Activated T-helper 1 cell treated with Interleukin-2 at 50 U/mL for 16 hours (primary cell): ENCODE data around the gene EBNA1BP2.
A peak's percentile ranks its signal among the peaks of the same experiment; 100 is the strongest.
"Not testable (repeated sequence)": the region's sequence is repeated elsewhere in the genome, so short reads cannot be mapped to it uniquely, and the experiment has no call there.

Experiments used
- DNase-seq: peaks from one replicate; pipeline ENCODE4 v3.0.0-alpha.2; 2020; ENCODE audit warnings: low read depth

The EBNA1BP2 gene, protein sequence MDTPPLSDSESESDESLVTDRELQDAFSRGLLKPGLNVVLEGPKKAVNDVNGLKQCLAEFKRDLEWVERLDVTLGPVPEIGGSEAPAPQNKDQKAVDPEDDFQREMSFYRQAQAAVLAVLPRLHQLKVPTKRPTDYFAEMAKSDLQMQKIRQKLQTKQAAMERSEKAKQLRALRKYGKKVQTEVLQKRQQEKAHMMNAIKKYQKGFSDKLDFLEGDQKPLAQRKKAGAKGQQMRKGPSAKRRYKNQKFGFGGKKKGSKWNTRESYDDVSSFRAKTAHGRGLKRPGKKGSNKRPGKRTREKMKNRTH

DNA sequence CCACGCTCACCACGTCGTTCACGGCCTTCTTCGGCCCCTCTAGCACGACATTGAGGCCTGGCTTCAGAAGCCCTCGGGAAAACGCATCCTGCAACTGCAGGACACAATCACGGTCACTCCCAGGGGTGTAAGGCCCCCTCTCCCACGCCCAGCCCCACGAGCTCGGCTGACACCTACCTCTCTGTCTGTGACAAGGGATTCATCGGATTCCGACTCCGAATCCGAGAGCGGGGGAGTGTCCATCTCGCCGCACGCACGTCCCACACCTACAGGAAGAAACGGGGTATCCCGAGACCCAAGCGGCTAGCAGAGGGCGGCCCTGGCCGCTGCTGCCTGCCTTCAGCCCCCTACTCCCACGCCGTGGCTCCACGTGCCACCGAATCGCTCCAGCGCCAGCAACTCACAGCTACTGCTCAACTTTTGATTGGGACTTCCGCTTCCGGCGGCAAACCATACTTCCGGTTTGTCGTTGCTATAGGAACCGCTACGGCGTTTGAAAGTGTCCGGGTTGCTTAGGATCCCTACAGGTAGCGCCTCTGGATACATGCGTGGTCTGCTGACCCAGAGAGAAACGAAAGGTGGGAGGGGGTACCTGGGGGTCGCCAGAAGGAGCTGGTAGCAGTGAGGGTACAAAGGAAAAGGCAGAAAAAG is at the start of gene EBNA1BP2, which contains the start of gene CFAP57:
EBNA1BP2 (minus strand) TSS at position 415 of the 651 bp plus-strand sequence; CDS start at position 243, 172 bp downstream.
CFAP57 (plus strand) TSS at position 455 of the 651 bp plus-strand sequence. CDS start 424 bp downstream, outside the sequence.
- peak; percentile 84 for DNase-seq

DNA sequence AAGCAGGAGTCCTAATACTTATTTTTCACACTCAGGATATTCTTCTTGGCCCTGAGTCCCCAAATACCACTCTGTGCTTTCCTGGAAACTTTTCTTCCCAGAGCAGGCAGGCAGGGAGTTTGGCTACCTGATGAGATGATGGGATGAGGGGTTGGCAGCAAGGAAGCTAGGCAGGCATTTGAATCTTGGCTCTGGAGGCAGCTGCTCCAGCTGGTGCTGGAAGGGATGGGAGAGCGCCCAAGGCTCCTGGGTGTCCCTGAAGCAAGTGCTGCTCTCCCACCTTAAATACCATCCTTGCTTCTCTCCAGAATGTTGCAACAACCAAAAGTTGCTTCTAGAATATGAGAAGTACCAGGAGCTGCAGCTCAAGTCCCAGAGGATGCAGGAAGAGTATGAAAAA is 49.7 kb upstream of the EBNA1BP2 start:
- no peak for DNase-seq

- no peak for DNase-seq
Measured at GRCh38 chr1:43220905-43221778, 49.1 kb upstream of the EBNA1BP2 start.

DNA sequence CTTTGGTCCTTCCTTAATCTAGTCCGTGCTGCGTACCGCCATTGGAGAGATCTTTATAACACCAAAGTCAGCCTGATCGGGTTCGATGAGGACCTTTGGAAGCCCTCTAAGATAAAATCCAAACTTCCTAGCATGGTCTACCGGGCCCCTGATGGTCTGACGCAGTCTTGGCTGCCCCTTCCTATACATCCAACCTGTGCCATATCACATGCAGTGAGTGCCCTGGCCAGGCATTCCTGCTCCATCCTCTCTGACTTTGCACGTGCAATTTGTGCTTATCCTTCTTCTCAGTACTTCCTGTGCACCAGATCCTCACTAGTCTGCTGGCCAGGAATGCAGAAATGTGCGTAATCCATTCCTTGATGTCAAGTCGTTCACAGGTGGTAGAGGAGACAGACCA is 45.7 kb upstream of the EBNA1BP2 start:
- DNase-seq, result no peak

DNA sequence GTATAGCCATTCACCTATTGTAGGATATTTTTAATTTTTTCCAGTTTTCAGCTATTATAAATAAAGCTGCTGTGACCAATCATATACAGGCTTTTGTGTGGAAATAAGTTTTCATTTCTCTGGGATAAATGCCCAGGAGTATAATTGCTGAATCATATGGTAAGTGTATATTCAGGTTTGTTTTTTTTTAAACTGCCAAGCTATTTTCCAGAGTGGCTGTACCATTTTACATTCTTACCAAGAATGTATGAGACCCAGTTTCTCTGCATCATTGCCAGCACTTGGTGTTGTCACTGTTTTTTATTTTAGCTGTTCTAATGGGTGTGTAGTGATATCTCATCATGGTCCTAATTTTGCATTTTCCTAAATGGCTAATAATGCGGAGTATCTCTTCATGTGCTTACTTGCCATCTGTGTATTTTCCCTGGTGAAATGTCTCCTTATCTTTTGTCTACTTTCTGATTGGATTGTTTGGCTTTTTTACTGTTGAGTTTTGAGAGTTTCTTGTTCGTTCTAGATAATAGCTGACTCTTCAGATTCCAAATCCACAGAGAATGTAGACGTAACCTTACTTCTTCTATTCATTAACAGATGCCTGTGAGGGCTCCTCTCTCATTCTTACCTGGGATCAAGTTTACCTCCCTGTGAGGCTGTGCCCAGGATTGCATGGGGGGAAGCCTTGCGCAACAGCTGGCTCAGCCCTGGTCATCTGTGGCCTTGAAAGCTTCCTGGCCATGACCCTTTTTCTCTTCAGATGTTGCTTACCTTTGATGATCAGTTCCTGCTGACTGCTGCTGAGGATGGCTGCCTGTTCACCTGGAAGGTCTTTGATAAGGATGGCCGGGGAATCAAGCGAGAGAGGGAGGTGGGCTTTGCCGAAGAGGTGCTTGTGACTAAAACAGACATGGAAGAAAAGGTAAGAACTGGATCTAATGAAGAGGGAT is 42.7 kb upstream of the EBNA1BP2 start:
- DNase-seq, result no peak

- not testable (repeated sequence) for DNase-seq
Measured at GRCh38 chr1:43208277-43208676, 36.2 kb upstream of the EBNA1BP2 start.

DNA sequence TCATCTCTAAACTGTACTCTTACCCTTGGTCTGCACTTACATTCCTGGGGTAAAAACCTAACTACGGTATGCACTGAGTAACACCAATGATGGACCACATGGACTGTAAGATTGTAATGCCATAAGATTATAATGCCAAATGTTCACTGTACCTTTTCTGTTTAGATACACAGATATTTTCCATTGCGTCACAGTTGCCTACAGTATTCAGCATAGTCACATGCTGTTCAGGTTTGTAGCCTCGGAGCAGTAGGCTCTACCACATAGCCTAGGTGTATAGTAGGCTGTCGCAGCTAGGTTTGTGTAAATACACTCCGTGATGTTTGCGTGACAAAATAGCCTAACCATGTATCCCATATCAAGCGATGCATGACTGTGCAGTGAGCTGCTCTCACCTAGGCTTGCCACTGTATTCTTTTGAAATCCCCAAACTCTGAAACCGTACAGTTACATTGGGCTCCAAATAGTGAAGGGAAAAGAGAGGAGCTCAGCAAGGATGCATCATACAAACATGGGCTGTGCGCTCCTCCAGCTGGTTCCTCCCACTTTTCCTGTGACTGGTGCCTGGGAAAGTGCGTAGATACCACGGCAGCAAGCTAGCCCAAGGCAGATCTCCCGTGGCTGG is 35.3 kb upstream of the EBNA1BP2 start:
- no peak for DNase-seq

DNA sequence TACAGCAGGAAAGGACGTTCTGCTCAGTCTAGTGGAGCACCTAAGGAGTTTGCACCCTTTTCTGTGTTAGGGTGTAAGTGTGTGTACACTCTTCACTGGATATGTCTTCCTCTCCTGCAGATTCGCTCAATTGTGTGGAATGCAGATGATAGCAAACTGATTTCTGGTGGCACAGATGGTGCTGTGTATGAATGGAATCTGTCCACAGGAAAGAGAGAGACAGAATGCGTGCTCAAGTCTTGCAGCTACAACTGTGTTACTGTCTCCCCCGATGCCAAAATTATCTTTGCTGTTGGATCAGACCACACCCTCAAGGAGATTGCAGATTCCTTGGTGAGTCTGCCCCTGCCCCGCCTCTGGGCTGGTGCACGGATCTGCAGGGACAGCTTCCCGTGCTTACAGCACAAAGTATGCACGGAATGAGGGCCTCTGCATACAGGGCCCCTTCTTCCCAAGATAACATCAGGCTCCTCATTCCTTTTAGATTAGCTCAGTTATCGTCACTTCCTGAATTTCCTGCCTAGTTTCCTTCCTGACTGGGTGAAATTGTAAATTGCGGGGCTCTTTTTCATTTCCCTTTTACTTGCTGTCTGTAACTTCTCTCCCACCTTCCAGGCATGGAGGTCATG is 34.6 kb upstream of the EBNA1BP2 start:
- no peak for DNase-seq

DNA sequence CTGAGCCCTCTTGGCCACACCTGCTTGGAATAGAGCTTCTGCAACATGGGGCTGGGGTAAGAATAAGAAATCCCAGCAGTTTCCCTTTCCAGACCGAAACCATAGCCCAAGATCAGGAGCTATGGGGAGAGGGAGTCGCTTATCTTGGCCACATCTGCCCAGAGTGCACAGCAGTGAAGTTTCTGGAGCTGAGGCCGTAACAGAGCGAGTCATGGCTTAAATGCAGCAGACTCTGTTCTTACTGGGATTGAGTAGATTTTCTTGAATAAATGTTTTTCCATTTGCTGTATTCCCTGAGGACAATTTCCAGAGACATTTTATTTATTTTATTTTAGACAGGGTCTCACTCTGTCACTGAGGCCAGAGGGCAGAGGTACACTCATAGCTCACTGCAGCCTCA is 33.6 kb upstream of the EBNA1BP2 start:
- no peak for DNase-seq

DNA sequence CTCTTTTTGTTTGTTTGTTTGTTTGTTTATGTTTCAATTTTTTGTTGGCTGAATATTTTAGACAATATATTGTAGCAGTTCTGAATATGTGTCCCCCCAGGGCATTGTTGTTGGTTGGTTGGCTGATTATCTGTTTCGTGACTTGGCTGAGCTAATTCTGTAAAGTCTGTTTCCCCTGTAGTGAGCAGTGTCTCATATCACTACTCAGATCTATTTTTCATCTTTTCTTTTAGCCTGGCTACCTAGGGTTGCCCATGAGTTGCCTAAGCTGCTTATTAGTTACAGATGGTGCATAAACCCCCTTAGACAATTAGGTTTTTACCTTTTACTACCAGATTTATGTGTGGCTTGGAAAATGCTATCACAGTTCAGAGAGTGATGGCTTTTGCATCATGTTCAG is 32.3 kb upstream of the EBNA1BP2 start:
- no peak for DNase-seq

DNA sequence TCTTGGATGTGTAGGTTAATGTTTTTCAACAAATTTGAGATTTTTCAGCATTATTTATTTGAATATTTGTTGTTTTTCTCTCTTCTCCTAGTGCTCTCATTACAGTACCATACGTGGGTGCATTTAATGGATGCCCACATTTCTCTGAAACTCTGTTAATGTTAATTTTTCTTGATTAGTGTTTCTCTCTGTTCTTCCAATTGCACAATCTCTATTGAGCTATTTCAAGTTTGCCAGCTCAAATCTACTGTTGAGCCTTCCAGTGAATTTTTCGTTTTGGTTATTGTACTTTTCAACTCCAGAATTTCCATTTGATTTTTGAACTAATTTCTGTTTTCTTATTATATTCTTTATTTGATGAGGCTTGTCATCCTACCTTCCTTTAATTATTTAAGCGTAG is 31.8 kb upstream of the EBNA1BP2 start:
- DNase-seq, result no peak

DNA sequence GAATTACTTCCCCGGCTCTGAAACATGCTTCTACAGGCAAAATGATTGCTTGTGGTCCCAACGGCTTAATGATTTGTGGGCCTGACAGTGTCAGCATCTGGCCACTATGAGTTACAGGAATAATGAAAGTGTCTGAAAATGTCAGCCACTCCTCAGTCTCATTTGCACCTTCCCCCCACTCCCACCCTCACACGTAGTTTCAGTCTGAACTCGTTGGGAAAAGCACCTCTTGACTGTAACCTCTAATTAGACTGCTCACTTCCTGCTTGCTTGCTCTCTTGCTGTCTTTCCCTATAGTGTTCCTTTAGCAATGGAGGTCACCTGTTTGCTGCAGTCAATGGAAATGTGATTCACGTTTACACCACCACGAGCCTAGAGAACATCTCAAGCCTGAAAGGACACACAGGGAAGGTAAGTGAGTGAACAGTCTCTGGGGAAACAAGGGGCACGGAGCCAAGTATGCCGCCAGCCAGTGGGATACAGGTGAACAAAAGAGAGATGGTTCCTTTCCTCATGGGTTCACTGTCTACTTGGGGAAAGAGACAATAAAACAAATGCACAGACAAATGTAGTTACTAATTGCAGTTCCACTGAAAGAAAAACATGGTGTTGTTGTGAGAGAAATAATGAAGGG is 27.1 kb upstream of the EBNA1BP2 start:
- DNase-seq, result no peak

DNA sequence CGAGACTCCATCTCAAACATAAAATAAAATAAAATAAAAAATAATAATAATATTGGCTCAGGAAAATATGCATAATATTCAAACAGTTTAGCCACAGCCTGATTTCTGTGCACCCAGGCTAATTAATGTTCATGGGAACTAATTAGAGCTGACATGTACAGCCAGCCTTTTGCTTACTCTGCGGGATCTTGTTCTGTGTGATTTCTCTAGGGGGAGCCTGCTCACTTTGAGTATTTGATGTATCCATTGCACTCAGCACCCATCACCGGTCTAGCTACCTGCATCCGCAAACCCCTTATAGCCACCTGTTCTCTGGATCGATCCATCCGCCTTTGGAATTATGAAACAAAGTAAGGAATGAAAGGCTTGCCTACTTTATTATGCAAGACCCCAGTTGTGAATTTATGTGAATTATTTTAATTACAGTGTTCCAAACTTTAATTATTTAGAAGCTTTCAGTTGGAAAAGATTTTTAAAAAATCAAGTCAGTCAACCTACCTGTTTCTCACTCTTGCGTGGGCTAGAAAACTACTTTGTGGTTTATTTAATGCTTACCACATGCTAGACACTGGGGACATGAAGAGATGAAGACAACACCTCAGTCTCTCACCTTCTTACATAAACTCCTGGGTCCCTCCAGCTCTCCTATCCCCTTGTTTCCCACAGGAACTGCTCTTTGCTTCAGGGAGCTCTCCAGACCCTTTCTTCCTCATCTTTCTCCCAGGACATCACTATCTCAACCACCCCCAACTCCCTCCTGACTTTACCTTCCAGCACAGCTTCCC is 25.4 kb upstream of the EBNA1BP2 start:
- DNase-seq, result no peak

GRCh38 chr1:43194509-43194908 is 22.4 kb upstream of the EBNA1BP2 start:
- no peak for DNase-seq

DNA sequence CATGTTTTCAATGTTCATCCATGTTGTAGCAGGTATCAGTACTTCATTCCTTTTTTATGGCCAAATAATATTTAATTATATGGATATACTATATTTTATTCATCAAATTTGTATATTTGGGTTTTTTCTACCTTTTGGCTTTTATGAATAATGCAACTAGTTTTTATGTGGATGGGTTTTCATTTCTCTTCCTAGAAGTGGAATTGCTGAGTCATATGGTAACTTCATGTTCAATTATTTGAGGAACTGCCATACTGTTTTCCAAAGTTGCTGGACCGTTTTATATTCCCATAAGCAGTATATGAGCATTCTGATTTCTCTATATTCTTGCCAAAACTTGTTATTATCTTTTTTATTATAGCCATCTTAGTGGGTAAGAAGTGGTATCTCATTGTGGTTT is 16.0 kb upstream of the EBNA1BP2 start:
- no peak for DNase-seq

DNA sequence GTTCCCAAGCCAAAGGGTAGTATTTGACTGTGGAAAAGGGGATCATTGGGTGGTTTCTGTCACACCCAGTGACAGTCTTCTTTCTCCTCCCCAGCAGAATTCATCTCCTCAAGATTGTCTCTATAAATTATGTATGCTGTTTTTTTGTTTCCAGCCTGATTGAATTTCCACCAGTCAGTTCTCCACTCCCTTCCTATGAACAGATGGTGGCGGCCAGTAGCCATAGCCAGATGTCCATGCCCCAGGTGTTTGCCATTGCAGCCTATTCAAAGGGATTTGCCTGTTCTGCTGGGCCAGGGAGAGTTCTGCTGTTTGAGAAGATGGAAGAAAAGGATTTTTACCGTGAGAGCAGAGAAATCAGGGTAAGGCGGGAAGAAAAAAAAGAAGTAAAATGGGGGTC is 12.9 kb upstream of the EBNA1BP2 start:
- no peak for DNase-seq

DNA sequence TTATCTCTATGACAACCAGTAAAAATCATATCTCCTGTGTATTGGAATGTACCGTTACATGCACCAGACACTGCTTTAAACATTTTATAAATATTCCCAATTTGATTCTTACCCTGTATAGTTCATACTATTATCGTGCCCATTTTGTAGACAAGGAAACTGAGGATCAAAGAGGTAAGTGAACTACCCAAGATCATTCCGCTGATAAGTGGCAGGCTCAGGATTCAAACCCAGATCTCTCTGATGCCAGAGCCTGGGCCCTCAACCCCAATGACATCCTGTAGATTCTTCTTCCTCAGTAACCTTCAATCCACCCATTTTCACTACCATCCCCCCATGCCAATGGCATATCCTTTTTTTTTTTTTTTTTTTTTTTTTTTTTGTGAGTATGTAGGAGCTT is 12.3 kb upstream of the EBNA1BP2 start:
- no peak for DNase-seq

DNA sequence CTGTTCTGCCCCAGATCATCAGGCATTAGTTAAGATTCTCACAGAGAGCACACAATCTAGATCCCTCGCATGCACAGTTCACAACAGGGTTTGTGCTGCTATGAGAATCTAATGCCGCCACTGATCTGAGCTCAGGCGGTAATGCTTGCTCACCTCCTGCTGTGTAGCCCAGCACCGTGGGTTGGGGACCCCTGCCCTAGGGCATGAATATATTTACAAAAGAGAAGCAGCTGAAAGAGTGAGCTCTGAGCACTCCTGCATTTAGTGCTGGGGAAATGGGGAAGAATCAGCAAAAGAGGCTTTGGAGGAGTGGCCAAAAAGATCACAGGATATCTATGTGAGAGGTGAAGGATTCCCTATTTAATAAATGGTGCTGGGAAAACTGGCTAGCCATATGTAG is 5.6 kb upstream of the EBNA1BP2 start:
- no peak for DNase-seq

- no peak for DNase-seq
Measured at GRCh38 chr1:43174873-43175272, 2.8 kb upstream of the EBNA1BP2 start.
